Stimulated activated effector memory CD8-positive, alpha-beta T cell treated with anti-CD3 and anti-CD28 coated beads, Interleukin-12 subunit alpha, Interleukin-12 subunit beta, amount 100 ng/mL, for 72 hours (primary cell): Measurements from ENCODE around the gene FRMD8.
"Not testable (repeated sequence)": the region's sequence is repeated elsewhere in the genome, so short reads cannot be mapped to it uniquely, and the experiment has no call there.

Source experiments
- ATAC-seq: fragments of 150-1000 bp; cut with Tn5 transposase; 2 replicates; pipeline ENCODE4 v1.10.0; 2021
- DNase-seq, 2 donors: peaks; one replicate each; pipeline ENCODE4 v3.0.0; 2021 to 2022; ENCODE audit warnings: low spot score in 2 of 2
- H3K27ac Mint-ChIP-seq: one replicate; pipeline ENCODE4 v1.8.0; 2022; ENCODE audit warnings: mild to moderate bottlenecking, mixed read lengths
- H3K36me3 Mint-ChIP-seq: one replicate; pipeline ENCODE4 v1.8.0; 2022; ENCODE audit warnings: mild to moderate bottlenecking, mixed read lengths
- H3K4me1 Mint-ChIP-seq: one replicate; pipeline ENCODE4 v1.8.0; 2022; ENCODE audit warnings: mixed read lengths
- H3K4me3 Mint-ChIP-seq: one replicate; pipeline ENCODE4 v1.8.0; 2022; ENCODE audit warnings: mild to moderate bottlenecking, mixed read lengths
- H3K9me3 Mint-ChIP-seq: one replicate; pipeline ENCODE4 v1.8.0; 2022; ENCODE audit warnings: mixed read lengths

Gene FRMD8

GRCh38 chr11:65412271-65413076, 26.0 kb downstream of the FRMD8 start:
- ATAC-seq, result no peak
- Mint-ChIP-seq H3K36me3 (peaks cover 83% of the 10 kb centered on the region), H3K9me3 (no peaks in the 10 kb centered on the region), H3K27ac (peak overlapping the region; percentile 78), H3K4me3 (no peak overlapping the region), H3K4me1 (peaks cover 22% of the 10 kb centered on the region)
- no peak for DNase-seq

GRCh38 chr11:65413077-65413664, 26.7 kb downstream of the FRMD8 start:
- H3K9me3 Mint-ChIP-seq, DNase-seq, H3K4me3 Mint-ChIP-seq, H3K27ac Mint-ChIP-seq, ATAC-seq: not testable (repeated sequence)
- Mint-ChIP-seq H3K36me3 (peaks cover 83% of the 10 kb centered on the region), H3K4me1 (peaks cover 29% of the 10 kb centered on the region)

DNA sequence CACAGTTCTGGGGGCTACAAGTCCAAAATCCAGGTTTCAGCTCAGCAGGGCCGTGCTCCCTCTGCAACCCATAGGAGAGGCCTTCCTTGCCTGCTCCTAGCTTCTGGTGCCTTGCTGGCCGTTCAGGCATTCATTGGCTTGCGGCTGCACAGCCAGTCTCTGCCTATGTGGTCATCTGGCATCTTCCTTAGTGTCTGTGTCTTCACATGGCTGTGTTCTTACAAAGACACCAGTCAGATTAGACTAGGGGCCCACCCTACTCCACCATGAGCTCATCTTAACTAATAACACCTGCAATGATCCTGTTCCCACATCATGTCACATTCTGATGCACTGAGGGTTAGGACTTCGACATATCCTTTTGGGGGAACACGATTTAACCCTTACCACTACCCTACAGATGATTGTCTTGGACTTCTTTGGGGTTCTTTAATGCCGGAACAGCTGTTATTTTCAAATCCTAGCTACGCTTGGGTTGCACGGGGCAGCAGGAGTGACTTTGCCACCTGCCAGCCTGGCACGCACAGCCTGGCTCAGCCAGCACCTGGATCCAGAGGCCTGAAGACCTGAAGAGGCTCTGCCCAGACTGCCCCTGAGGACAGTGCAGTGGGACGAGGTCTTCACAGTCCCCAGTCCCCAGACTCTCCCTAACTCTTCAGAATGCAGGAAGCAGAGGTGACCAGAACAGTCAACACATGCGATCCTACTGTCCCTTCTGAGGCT, 28.5 kb downstream of the FRMD8 start:
- ATAC-seq (no peak), DNase-seq (no peak)
- H3K36me3 Mint-ChIP-seq, result peaks cover 83% of the 10 kb centered on the region
- peak overlapping the region; percentile 96 for H3K4me3 Mint-ChIP-seq
- H3K4me1 Mint-ChIP-seq, result peaks cover 44% of the 10 kb centered on the region
- H3K9me3 Mint-ChIP-seq, result no peaks in the 10 kb centered on the region
- no peak overlapping the region for H3K27ac Mint-ChIP-seq

DNA sequence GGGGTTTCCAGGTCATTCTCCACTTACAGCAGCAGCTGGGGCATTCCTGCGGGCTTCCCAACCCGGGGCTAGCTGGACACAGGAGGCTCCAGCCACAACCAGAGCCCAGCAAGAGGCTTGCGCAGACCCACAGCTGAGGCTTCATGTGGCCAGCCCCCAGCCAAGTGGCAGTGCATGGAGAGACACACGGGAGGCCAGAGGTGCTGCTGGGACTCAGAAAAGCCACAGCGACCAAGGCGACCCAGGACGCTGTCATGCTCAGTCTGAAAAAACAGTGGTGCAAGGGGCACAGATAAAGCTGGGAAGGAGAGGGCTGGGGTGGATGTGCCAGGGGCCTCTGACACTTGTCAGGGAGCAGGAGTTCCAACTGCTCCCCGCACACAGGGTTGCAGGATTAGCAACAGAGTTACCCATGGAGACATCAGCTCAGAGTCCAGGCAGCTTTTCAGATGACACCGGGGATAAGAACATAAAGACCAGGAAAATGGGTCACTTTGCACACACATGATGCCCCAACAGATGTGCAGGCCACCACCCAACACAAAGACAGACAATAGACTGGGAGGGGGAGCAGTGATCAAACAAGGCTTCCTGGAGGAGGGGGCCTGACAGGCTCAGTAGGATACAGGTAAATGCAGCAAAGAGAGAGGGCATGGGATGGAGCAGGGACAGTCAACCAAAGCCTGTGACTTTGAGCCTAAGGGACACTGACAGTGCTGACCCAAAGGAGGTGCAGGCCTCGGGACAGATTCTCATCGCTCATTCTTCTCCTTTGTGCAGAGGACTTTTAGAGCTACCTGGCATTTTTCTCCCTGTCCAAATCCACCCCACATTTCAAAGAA, 29.3 kb downstream of the FRMD8 start:
- H3K4me3 Mint-ChIP-seq, result peak overlapping the region; percentile 96
- H3K9me3 Mint-ChIP-seq, result no peaks in the 10 kb centered on the region
- ATAC-seq (no peak), DNase-seq (no peak)
- H3K36me3 Mint-ChIP-seq, result peaks cover 83% of the 10 kb centered on the region
- peak overlapping the region; percentile 100 for H3K27ac Mint-ChIP-seq
- peaks cover 48% of the 10 kb centered on the region for H3K4me1 Mint-ChIP-seq

- peaks cover 83% of the 10 kb centered on the region for H3K36me3 Mint-ChIP-seq
- peaks cover 48% of the 10 kb centered on the region for H3K4me1 Mint-ChIP-seq
- H3K9me3 Mint-ChIP-seq, result no peaks in the 10 kb centered on the region
- ATAC-seq (peak; percentile 55), DNase-seq (peak; percentile 94 to 97)
- H3K4me3 Mint-ChIP-seq, result peak overlapping the region; percentile 96
- H3K27ac Mint-ChIP-seq, result peak overlapping the region; percentile 100
Observed at GRCh38 chr11:65416341-65416824, 29.9 kb downstream of the FRMD8 start.

DNA sequence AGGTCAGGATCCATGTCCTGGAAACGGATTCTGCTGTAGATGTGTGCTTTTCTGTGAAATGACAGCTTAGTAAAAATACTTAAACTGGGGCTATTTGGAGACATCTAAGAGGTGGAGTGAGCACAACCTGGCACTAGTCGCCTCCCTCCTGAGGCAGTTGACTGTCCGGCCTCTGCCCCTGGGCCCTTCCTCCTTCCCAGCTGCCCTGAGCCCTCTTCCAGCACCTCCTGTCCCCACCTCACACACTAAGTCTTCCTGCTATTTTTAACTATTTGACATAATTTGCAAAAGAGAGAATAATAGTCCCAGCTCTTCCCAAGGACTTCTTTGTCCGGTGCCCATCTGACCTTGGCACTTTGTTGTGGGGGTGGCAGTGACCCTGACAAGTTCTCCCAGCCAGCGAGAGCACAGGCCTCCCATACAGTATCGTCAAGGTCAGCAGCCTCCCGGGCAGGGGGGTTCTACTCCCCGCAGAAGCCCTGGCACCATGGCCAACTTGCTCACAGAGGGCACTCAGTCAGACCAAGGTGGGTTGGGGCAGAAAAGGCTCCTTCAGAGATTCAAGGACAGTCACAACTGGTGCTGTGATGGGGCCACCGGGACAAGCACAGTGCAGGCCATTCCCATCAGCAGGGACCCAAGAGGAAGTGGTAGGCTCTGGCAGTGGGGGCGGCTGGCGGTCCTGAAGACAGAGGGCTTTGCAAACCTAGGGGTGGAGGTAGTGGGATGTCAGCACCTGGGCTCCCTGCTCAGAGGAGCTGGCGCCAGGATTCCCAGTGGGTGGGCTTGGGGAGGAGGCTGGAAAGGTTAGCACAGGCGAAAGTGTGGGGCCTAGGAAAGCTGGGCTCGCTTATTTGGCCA, 30.6 kb downstream of the FRMD8 start:
- ATAC-seq, result no peak
- H3K4me3 Mint-ChIP-seq, result peak overlapping the region; percentile 96
- H3K4me1 Mint-ChIP-seq, result peaks cover 48% of the 10 kb centered on the region
- H3K27ac Mint-ChIP-seq, result peak overlapping the region; percentile 100
- DNase-seq, result peak in 1 of 2 donors; percentile 75
- H3K36me3 Mint-ChIP-seq, result peaks cover 83% of the 10 kb centered on the region
- no peaks in the 10 kb centered on the region for H3K9me3 Mint-ChIP-seq

DNA sequence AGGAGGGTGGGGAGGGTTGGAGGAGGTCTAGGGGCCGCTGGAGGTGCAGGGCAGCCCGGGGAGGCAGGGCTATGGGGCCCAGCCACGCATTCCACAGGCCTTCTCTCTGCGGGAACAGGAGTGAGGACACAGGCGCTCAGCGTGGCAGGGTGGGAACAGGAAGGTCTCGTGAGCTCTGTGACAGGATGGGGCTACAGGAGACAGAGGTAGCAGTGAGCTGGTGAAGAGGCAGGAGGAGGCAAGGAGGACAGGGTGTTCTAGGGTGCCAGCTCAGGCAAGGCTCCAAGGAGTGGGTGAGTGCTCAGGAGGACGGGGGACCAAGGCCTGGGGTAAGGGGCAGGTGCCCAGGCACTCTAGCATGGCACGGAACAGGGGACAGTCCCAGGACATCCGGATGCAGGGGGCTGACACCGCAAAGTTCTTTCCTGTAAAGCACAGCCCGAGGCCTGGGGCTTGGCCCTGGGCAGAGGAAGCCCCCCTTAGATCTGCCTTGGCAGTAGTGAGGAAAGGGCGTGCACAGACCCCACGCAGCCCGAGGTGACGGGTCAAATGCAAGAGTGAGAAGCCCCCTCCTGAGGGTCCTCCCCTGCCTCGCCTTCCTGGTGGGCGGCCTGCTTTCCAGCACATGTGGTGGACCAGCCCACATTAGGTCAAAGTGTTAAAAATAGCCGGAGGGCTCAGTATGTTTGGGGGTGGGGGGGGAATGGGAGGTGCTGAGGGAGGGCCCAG, 31.4 kb downstream of the FRMD8 start:
- no peak for ATAC-seq
- Mint-ChIP-seq H3K9me3 (no peaks in the 10 kb centered on the region), H3K4me1 (peaks cover 55% of the 10 kb centered on the region), H3K27ac (peak overlapping the region; percentile 100), H3K4me3 (peak overlapping the region; percentile 96), H3K36me3 (peaks cover 83% of the 10 kb centered on the region)
- peak in 1 of 2 donors; percentile 83 for DNase-seq

DNA sequence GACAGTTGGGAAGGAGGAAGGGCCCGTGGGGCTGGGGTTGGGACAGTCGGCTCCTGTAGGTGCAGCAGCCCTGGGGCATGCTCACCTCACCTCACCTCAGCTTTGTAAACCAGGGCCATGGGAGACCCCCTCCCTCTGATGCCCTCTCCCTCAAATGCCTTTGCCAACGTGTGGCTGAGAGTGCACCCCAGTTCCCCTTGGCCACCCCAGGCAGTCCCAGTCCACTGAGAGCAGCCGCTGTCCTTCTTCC, 31.9 kb downstream of the FRMD8 start:
- Mint-ChIP-seq H3K4me1 (peaks cover 60% of the 10 kb centered on the region), H3K36me3 (peaks cover 83% of the 10 kb centered on the region), H3K27ac (peak overlapping the region; percentile 100), H3K4me3 (peak overlapping the region; percentile 96), H3K9me3 (no peaks in the 10 kb centered on the region)
- DNase-seq (no peak), ATAC-seq (no peak)

GRCh38 chr11:65418681-65419459, 32.4 kb downstream of the FRMD8 start:
- Mint-ChIP-seq H3K4me3 (peak overlapping the region; percentile 96), H3K36me3 (peaks cover 83% of the 10 kb centered on the region), H3K9me3 (no peaks in the 10 kb centered on the region), H3K27ac (peak overlapping the region; percentile 100), H3K4me1 (peaks cover 64% of the 10 kb centered on the region)
- ATAC-seq (peak; percentile 67), DNase-seq (peak; percentile 78 to 94)

DNA sequence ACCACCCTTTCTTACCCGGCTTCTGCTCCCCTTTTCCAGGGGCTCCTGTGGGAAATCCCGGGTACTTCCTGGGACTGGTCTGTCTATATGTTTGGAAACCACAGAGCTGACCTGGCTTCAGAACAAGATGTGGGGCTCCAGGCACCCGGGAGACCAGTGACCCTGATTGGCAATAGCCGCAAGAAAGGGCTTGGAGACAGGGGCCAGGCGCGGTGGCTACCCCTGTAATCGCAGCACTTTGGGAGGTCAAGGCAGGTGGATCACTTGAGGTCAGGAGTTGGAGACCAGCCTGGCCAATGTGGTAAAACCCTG, 33.0 kb downstream of the FRMD8 start:
- peaks cover 85% of the 10 kb centered on the region for H3K36me3 Mint-ChIP-seq
- ATAC-seq (no peak), DNase-seq (no peak)
- H3K4me1 Mint-ChIP-seq, result peaks cover 70% of the 10 kb centered on the region
- peak overlapping the region; percentile 96 for H3K4me3 Mint-ChIP-seq
- peak overlapping the region; percentile 100 for H3K27ac Mint-ChIP-seq
- no peaks in the 10 kb centered on the region for H3K9me3 Mint-ChIP-seq

DNA sequence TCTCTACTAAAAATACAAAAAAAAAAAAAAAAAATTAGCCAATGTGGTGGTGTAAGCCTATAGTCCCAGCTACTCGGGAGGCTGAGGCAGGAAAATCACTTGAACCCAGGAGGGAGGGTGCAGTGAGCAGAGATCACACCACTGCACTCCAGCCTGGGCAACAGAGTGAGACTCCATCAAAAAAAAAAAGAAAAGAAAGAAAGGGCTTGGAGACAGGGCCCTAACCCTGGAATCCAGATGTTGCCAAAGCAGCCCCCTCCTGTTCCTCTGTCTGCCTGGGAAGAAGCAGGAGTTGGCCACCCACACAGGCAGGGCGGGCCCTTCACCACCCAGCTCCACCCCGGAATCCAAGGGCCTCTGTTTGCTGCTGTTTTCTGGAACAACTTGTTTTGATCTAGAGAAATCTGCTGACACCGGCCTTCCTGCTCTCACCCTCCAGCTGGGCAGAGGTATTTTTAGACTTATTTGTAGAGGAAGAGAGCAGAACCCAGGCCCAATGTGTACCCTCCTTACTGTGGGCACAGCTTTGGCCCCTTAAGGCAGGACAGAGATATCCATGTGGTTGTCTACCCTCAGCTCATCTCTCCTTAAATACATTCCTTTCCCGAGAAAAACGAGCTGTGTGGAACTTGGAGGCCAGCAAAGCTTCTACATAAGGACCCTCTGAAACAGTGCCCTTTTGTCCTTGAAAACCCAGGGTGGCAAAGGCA, 33.5 kb downstream of the FRMD8 start:
- H3K36me3 Mint-ChIP-seq, result peaks cover 85% of the 10 kb centered on the region
- peaks cover 75% of the 10 kb centered on the region for H3K4me1 Mint-ChIP-seq
- no peaks in the 10 kb centered on the region for H3K9me3 Mint-ChIP-seq
- ATAC-seq, result no peak
- peak overlapping the region; percentile 100 for H3K27ac Mint-ChIP-seq
- peak overlapping the region; percentile 96 for H3K4me3 Mint-ChIP-seq
- peak; percentile 38 to 83 for DNase-seq

GRCh38 chr11:65420506-65420905, 34.1 kb downstream of the FRMD8 start:
- no peak for DNase-seq
- ATAC-seq, result no peak
- Mint-ChIP-seq H3K36me3 (peaks cover 87% of the 10 kb centered on the region), H3K9me3 (no peaks in the 10 kb centered on the region), H3K27ac (peak overlapping the region; percentile 100), H3K4me3 (peak overlapping the region; percentile 96), H3K4me1 (peaks cover 75% of the 10 kb centered on the region)
